Vagina (tissue), 2 donors: ENCODE measurements around the gene PITPNM1. TPM values are rescaled to one million over a fixed set of nuclear protein-coding genes. Genes with fewer than 3 reads are reported as not detected.

Experiments used
- DNase-seq, 2 donors: peaks; one replicate each; pipeline ENCODE4 v3.0.0-alpha.2; 2017; ENCODE audit errors: extremely low spot score in 2 of 2
- H3K27ac ChIP-seq: fragments of 200-600 bp; sonication (generic); one replicate; pipeline ENCODE4 v1.5.1; 2019
- H3K27me3 ChIP-seq: fragments of 200-600 bp; sonication (generic); one replicate; pipeline ENCODE4 v1.5.1; 2019
- H3K36me3 ChIP-seq, 2 donors: fragments of 200-600 bp; sonication (generic); one replicate each; pipeline ENCODE4 v1.5.1; 2017 to 2019
- H3K4me1 ChIP-seq: fragments of 200-600 bp; sonication (generic); one replicate; pipeline ENCODE4 v1.5.1; 2019
- H3K4me3 ChIP-seq, 2 donors: fragments of 200-600 bp; sonication (generic); 1 replicate in 1 of 2; 2 replicates in 1 of 2; pipeline ENCODE4 v1.5.1; 2016 to 2019
- H3K9me3 ChIP-seq: fragments of 200-600 bp; sonication (generic); one replicate; pipeline ENCODE4 v1.5.1; 2019
- CTCF ChIP-seq, 3 experiments: fragments of 450-650 bp in 2 of 3; fragments of 200-600 bp in 1 of 3; sonication (generic) in 1 of 3; IDR thresholded peaks; one replicate each; pipeline ENCODE4 v1.5.1; 2017 to 2019; ENCODE audit warnings: antibody characterized with exemption in 3 of 3, mild to moderate bottlenecking in 2 of 3, moderate library complexity in 2 of 3
- POLR2A ChIP-seq, 2 donors: fragments of 450-650 bp; IDR thresholded peaks; one replicate each; pipeline ENCODE4 v1.6.1; 2017; ENCODE audit warnings: antibody characterized with exemption in 2 of 2, mild to moderate bottlenecking in 2 of 2, moderate library complexity in 2 of 2
- POLR2AphosphoS5 ChIP-seq, 2 donors: sonication (generic); formaldehyde crosslinking; IDR thresholded peaks; one replicate each; pipeline ENCODE4 v1.9.0; 2017; ENCODE audit warnings: antibody characterized with exemption in 2 of 2, mild to moderate bottlenecking in 2 of 2, low read depth in 1 of 2; ENCODE audit not compliant: insufficient read depth in 1 of 2
- intact Hi-C: fragments of 100-400 bp; cut with DNase I; formaldehyde crosslinking; loops from one replicate; pipeline ENCODE4 v1.15.1; 2023
- total RNA-seq: library from RNA; depleted of rRNA; stranded (reverse); fragments of >200 nt; gene quantifications from one replicate; pipeline ENCODE4 v1.2.3, GENCODE V29; 2016

The PITPNM1 gene
- total RNA-seq, 1 donor from 2014 or later = 21.9 TPM

- peaks cover 0 to 45% of the 10 kb centered on the region in 2 donors for H3K36me3 ChIP-seq
- H3K9me3 ChIP-seq = no peaks in the 10 kb centered on the region
- no peak for DNase-seq
- H3K4me3 ChIP-seq = no peak overlapping the region
- H3K4me1 ChIP-seq = no peaks in the 10 kb centered on the region
- no peak overlapping the region for H3K27ac ChIP-seq
- no peak for TF ChIP-seq CTCF (IDR thresholded peaks at IDR 0.05)
- no peak for TF ChIP-seq POLR2A (IDR thresholded peaks at IDR 0.05)
- TF ChIP-seq POLR2AphosphoS5 (IDR thresholded peaks at IDR 0.05; ENCODE audit: insufficient read depth in 1 of 2, low read depth in 1 of 2) = no peak
- no peaks in the 10 kb centered on the region for H3K27me3 ChIP-seq
- intact Hi-C loops = no loop called here
Observed at GRCh38 chr11:67492069-67492727, 13.0 kb downstream of the PITPNM1 start.

GRCh38 chr11:67491276-67492068 lies 13.7 kb downstream of the PITPNM1 start:
- Histone ChIP-seq H3K27ac (no peak overlapping the region), H3K27me3 (no peaks in the 10 kb centered on the region), H3K9me3 (no peaks in the 10 kb centered on the region), H3K36me3 (peaks cover 0 to 47% of the 10 kb centered on the region in 2 donors), H3K4me1 (peaks cover 2% of the 10 kb centered on the region), H3K4me3 (no peak overlapping the region)
- no peak for TF ChIP-seq POLR2AphosphoS5 (IDR thresholded peaks at IDR 0.05; ENCODE audit: insufficient read depth in 1 of 2, low read depth in 1 of 2)
- no peak for TF ChIP-seq POLR2A (IDR thresholded peaks at IDR 0.05)
- no peak for TF ChIP-seq CTCF (IDR thresholded peaks at IDR 0.05)
- intact Hi-C loops = no loop called here
- DNase-seq = no peak

GRCh38 chr11:67490727-67491065 lies 14.5 kb downstream of the PITPNM1 start:
- no peaks in the 10 kb centered on the region for H3K9me3 ChIP-seq
- H3K27ac ChIP-seq = no peak overlapping the region
- H3K4me3 ChIP-seq = no peak overlapping the region
- intact Hi-C loops = no loop called here
- H3K27me3 ChIP-seq = no peaks in the 10 kb centered on the region
- TF ChIP-seq POLR2AphosphoS5 (IDR thresholded peaks at IDR 0.05; ENCODE audit: insufficient read depth in 1 of 2, low read depth in 1 of 2) = no peak
- no peak for TF ChIP-seq POLR2A (IDR thresholded peaks at IDR 0.05)
- no peak for TF ChIP-seq CTCF (IDR thresholded peaks at IDR 0.05)
- peaks cover 10% of the 10 kb centered on the region for H3K4me1 ChIP-seq
- H3K36me3 ChIP-seq = peaks cover 0 to 47% of the 10 kb centered on the region in 2 donors
- no peak for DNase-seq

- no peak for DNase-seq
- peaks cover 0 to 47% of the 10 kb centered on the region in 2 donors for H3K36me3 ChIP-seq
- no peak overlapping the region for H3K4me3 ChIP-seq
- intact Hi-C loops = no loop called here
- H3K9me3 ChIP-seq = no peaks in the 10 kb centered on the region
- TF ChIP-seq POLR2AphosphoS5 (IDR thresholded peaks at IDR 0.05; ENCODE audit: insufficient read depth in 1 of 2, low read depth in 1 of 2) (no peak), POLR2A (IDR thresholded peaks at IDR 0.05) (no peak), CTCF (IDR thresholded peaks at IDR 0.05) (no peak)
- H3K27me3 ChIP-seq = no peaks in the 10 kb centered on the region
- H3K27ac ChIP-seq = no peak overlapping the region
- H3K4me1 ChIP-seq = peaks cover 13% of the 10 kb centered on the region
Observed at GRCh38 chr11:67489885-67490726, 15.1 kb downstream of the PITPNM1 start.
